Thyroid gland (tissue), 4 donors: ENCODE data around the gene EYS.

Source experiments
- POLR2A ChIP-seq, 2 donors: fragments of 450-650 bp; IDR thresholded peaks; one replicate each; pipeline ENCODE4 v1.6.1; 2017; ENCODE audit warnings: antibody characterized with exemption in 2 of 2, mild to moderate bottlenecking in 2 of 2, moderate library complexity in 1 of 2
- TF ChIP-seq, protein P1 (sequence below), 6 experiments: fragments of 200-600 bp in 3 of 6; fragments of 450-650 bp in 3 of 6; sonication (generic) in 3 of 6; IDR thresholded peaks; one replicate each; pipeline ENCODE4 v1.5.1; 2016 to 2019; ENCODE audit warnings: antibody characterized with exemption in 6 of 6, mild to moderate bottlenecking in 2 of 6, inconsistent platforms in 1 of 6, moderate library complexity in 1 of 6

DNA sequence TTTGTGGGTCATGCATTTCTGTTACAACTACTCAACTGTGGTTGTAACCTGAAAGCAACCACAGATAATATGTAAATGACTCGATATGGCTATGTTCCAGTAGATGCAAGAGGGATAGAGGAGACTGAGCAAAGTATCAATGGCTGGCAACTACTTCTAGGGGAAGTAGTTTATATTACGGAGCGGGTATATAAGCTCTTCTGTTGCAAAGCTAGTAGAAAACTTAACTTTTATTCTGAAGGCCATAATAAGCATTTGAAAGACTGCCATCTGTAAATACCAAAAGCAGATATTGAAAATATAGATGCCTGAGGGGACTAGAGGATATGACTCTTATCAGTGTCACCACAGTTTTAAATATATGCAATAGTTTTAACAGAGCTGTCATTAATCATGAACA is 1416.2 kb downstream of the EYS start:
- TF ChIP-seq, protein P1, sequence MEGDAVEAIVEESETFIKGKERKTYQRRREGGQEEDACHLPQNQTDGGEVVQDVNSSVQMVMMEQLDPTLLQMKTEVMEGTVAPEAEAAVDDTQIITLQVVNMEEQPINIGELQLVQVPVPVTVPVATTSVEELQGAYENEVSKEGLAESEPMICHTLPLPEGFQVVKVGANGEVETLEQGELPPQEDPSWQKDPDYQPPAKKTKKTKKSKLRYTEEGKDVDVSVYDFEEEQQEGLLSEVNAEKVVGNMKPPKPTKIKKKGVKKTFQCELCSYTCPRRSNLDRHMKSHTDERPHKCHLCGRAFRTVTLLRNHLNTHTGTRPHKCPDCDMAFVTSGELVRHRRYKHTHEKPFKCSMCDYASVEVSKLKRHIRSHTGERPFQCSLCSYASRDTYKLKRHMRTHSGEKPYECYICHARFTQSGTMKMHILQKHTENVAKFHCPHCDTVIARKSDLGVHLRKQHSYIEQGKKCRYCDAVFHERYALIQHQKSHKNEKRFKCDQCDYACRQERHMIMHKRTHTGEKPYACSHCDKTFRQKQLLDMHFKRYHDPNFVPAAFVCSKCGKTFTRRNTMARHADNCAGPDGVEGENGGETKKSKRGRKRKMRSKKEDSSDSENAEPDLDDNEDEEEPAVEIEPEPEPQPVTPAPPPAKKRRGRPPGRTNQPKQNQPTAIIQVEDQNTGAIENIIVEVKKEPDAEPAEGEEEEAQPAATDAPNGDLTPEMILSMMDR (IDR thresholded peaks at IDR 0.05), result no peak
- TF ChIP-seq POLR2A (IDR thresholded peaks at IDR 0.05), result no peak
